WTC11 (cell line): ENCODE data around the gene GPC1. TPM values are rescaled to one million over a fixed set of nuclear protein-coding genes. Genes with fewer than 3 reads are reported as not detected.

ENCODE experiments used
- ATAC-seq: fragments of 200-7000 bp; cut with Tn5 transposase; 2 replicates; pipeline ENCODE4 v1.10.0; 2021; ENCODE audit warnings: mild to moderate bottlenecking, moderate library complexity
- CTCF ChIA-PET: fragments of 300-600 bp; sonication (Branson Sonifier 250); formaldehyde crosslinking; loops from one replicate; lab custom pipeline; 2021; ENCODE audit warnings: antibody characterized with exemption; lab: Charles Lee
- POLR2A ChIA-PET: fragments of 350-600 bp; sonication (Branson Sonifier 250); formaldehyde crosslinking; loops from one replicate; lab custom pipeline; 2021; ENCODE audit warnings: antibody characterized with exemption; lab: Charles Lee
- DNase-seq: peaks from one replicate; pipeline ENCODE4 v3.0.0; 2021; ENCODE audit warnings: low spot score
- H3K27ac Mint-ChIP-seq: 2 replicates; pipeline ENCODE4 v1.8.0; 2021; ENCODE audit warnings: mixed read lengths
- H3K27me3 Mint-ChIP-seq: 2 replicates; pipeline ENCODE4 v1.8.0; 2021; ENCODE audit warnings: low read depth, mild to moderate bottlenecking, moderate library complexity, mixed read lengths
- H3K36me3 Mint-ChIP-seq: 2 replicates; pipeline ENCODE4 v1.8.0; 2021; ENCODE audit warnings: mixed read lengths
- H3K4me1 Mint-ChIP-seq: 2 replicates; pipeline ENCODE4 v1.8.0; 2022; ENCODE audit warnings: mixed read lengths
- H3K4me3 Mint-ChIP-seq: 2 replicates; pipeline ENCODE4 v1.8.0; 2021; ENCODE audit warnings: mild to moderate bottlenecking, moderate library complexity, mixed read lengths
- H3K9me3 Mint-ChIP-seq: 2 replicates; pipeline ENCODE4 v1.8.0; 2021; ENCODE audit warnings: mixed read lengths
- ATF1 ChIP-seq: sonication (generic); formaldehyde crosslinking; IDR thresholded peaks from 2 replicates; pipeline ENCODE4 v1.8.1; 2023; ENCODE audit warnings: mild to moderate bottlenecking, moderate library complexity, missing genetic modification reagents
- JAZF1 ChIP-seq: fragments of 250-450 bp; sonication (Bioruptor Pico); IDR thresholded peaks from 2 replicates; pipeline ENCODE4 v1.9.0; 2021; ENCODE audit warnings: moderate library complexity, mild to moderate bottlenecking, inconsistent platforms
- NR3C1 ChIP-seq: sonication (generic); formaldehyde crosslinking; conservative IDR thresholded peaks from 2 replicates; pipeline ENCODE4 v1.8.1; 2023; ENCODE audit warnings: low read depth, mild to moderate bottlenecking, missing genetic modification reagents
- RORB ChIP-seq: fragments of 250-450 bp; sonication (Bioruptor Pico); IDR thresholded peaks from 2 replicates; pipeline ENCODE4 v1.9.0; 2021; ENCODE audit warnings: mild to moderate bottlenecking
- TCF7 ChIP-seq: sonication (generic); formaldehyde crosslinking; IDR thresholded peaks from 2 replicates; pipeline ENCODE4 v1.8.0; 2022; ENCODE audit warnings: mild to moderate bottlenecking, low read depth, missing genetic modification reagents, moderate library complexity
- ZNF232 ChIP-seq: sonication (generic); formaldehyde crosslinking; IDR thresholded peaks from 2 replicates; pipeline ENCODE4 v1.8.0; 2022; ENCODE audit warnings: mild to moderate bottlenecking, missing genetic modification reagents
- ZNF317 ChIP-seq: sonication (generic); formaldehyde crosslinking; IDR thresholded peaks from 2 replicates; pipeline ENCODE4 v1.8.1; 2023; ENCODE audit warnings: low read depth, mild to moderate bottlenecking, moderate library complexity, missing genetic modification reagents, borderline replicate concordance
- ZNF416 ChIP-seq: fragments of 250-450 bp; sonication (Bioruptor Pico); IDR thresholded peaks from 2 replicates; pipeline ENCODE4 v1.9.0; 2021; ENCODE audit warnings: mild to moderate bottlenecking, inconsistent platforms
- ZNF671 ChIP-seq: fragments of 250-450 bp; sonication (Bioruptor Pico); IDR thresholded peaks from 2 replicates; pipeline ENCODE4 v1.8.0; 2021; ENCODE audit warnings: mild to moderate bottlenecking
- total RNA-seq: library from RNA; stranded (reverse); gene quantifications from 3 replicates; pipeline ENCODE4 v1.2.3, GENCODE V29; 2021
- TF ChIP-seq, protein P1 (sequence below): sonication (generic); formaldehyde crosslinking; IDR thresholded peaks from 2 replicates; pipeline ENCODE4 v1.8.1; 2023; ENCODE audit warnings: mild to moderate bottlenecking, missing genetic modification reagents
- TF ChIP-seq, protein P2 (sequence below): sonication (generic); formaldehyde crosslinking; IDR thresholded peaks from 2 replicates; pipeline ENCODE4 v1.8.1; 2023; ENCODE audit warnings: mild to moderate bottlenecking, missing genetic modification reagents, borderline replicate concordance
- TF ChIP-seq, protein P3 (sequence below): sonication (generic); formaldehyde crosslinking; IDR thresholded peaks from 2 replicates; pipeline ENCODE4 v1.8.0; 2023; ENCODE audit warnings: mild to moderate bottlenecking, missing genetic modification reagents
- TF ChIP-seq, protein P4 (sequence below): sonication (generic); formaldehyde crosslinking; IDR thresholded peaks from 2 replicates; pipeline ENCODE4 v1.8.1; 2023; ENCODE audit warnings: mild to moderate bottlenecking, missing genetic modification reagents
- TF ChIP-seq, protein P5 (sequence below): sonication (generic); formaldehyde crosslinking; IDR thresholded peaks from 2 replicates; pipeline ENCODE4 v1.8.0; 2023; ENCODE audit warnings: missing genetic modification reagents
- TF ChIP-seq, protein P6 (sequence below): sonication (generic); formaldehyde crosslinking; IDR thresholded peaks from 2 replicates; pipeline ENCODE4 v1.8.0; 2022; ENCODE audit warnings: mild to moderate bottlenecking, missing genetic modification reagents
- TF ChIP-seq, protein P7 (sequence below): fragments of 250-450 bp; sonication (Bioruptor Pico); IDR thresholded peaks from 2 replicates; pipeline ENCODE4 v1.9.0; 2021; ENCODE audit warnings: moderate library complexity, mild to moderate bottlenecking, inconsistent platforms, borderline replicate concordance
- TF ChIP-seq, protein P8 (sequence below): sonication (generic); formaldehyde crosslinking; IDR thresholded peaks from 2 replicates; pipeline ENCODE4 v1.8.0; 2022; ENCODE audit warnings: mild to moderate bottlenecking, missing genetic modification reagents
- TF ChIP-seq, protein P9 (sequence below): sonication (generic); formaldehyde crosslinking; IDR thresholded peaks from 2 replicates; pipeline ENCODE4 v1.8.0; 2022; ENCODE audit warnings: missing genetic modification reagents

The GPC1 gene
- total RNA-seq, 1 experiment from 2014 or later: 41.5 TPM

DNA sequence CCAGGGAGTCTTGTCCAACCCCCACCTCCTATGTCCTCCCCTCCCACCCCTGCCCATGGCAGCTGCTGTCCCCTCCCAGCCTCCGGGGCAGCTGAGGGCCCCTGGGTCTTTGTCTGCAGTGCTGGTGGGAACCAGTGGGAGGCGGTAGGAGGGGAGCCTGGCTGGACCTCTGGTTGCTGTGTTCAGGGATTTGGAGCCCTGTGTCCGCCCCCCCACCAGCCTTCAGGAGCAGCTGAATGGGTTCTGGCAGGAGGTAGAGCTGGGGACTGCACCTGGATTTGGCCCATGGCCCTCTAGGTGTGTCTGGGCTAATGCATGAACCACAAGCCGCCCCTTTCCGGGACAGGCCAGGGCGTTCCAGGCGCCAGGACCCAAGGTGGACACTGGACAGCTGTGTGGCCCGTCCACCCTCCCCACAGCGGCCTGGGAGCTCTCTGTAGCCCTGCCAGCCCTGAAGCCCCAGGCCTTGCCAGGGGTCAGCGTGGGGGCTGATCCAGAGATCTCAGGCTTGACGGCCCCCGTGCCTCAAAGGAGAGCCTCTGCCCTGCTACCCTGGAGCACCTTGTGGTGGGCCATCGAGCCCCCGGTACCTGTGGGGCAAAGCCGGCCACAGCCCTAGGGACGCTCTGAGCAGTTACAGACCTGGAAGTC is 25.4 kb downstream of the GPC1 start:
- DNase-seq (peak; percentile 36), ATAC-seq (no peak)
- POLR2A ChIA-PET: no interaction called here
- Mint-ChIP-seq H3K27me3 (peaks cover 9% of the 10 kb centered on the region; the same call in 1 of the 2 replicates), H3K4me3 (no peak overlapping the region), H3K27ac (no peak overlapping the region), H3K9me3 (no peaks in the 10 kb centered on the region), H3K4me1 (peaks cover 17% of the 10 kb centered on the region), H3K36me3 (peaks cover 7% of the 10 kb centered on the region; the same call in 1 of the 2 replicates)
- CTCF ChIA-PET: interaction anchor here (0.6 to 1.4 kb wide), 6 partner anchors 15 to 204 kb away, joined by 3 to 4 read pairs (median 3); no protein-coding TSS in a partner anchor
- TF ChIP-seq, protein P1, sequence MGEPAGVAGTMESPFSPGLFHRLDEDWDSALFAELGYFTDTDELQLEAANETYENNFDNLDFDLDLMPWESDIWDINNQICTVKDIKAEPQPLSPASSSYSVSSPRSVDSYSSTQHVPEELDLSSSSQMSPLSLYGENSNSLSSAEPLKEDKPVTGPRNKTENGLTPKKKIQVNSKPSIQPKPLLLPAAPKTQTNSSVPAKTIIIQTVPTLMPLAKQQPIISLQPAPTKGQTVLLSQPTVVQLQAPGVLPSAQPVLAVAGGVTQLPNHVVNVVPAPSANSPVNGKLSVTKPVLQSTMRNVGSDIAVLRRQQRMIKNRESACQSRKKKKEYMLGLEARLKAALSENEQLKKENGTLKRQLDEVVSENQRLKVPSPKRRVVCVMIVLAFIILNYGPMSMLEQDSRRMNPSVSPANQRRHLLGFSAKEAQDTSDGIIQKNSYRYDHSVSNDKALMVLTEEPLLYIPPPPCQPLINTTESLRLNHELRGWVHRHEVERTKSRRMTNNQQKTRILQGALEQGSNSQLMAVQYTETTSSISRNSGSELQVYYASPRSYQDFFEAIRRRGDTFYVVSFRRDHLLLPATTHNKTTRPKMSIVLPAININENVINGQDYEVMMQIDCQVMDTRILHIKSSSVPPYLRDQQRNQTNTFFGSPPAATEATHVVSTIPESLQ: no peak
- TF ChIP-seq, protein P2, sequence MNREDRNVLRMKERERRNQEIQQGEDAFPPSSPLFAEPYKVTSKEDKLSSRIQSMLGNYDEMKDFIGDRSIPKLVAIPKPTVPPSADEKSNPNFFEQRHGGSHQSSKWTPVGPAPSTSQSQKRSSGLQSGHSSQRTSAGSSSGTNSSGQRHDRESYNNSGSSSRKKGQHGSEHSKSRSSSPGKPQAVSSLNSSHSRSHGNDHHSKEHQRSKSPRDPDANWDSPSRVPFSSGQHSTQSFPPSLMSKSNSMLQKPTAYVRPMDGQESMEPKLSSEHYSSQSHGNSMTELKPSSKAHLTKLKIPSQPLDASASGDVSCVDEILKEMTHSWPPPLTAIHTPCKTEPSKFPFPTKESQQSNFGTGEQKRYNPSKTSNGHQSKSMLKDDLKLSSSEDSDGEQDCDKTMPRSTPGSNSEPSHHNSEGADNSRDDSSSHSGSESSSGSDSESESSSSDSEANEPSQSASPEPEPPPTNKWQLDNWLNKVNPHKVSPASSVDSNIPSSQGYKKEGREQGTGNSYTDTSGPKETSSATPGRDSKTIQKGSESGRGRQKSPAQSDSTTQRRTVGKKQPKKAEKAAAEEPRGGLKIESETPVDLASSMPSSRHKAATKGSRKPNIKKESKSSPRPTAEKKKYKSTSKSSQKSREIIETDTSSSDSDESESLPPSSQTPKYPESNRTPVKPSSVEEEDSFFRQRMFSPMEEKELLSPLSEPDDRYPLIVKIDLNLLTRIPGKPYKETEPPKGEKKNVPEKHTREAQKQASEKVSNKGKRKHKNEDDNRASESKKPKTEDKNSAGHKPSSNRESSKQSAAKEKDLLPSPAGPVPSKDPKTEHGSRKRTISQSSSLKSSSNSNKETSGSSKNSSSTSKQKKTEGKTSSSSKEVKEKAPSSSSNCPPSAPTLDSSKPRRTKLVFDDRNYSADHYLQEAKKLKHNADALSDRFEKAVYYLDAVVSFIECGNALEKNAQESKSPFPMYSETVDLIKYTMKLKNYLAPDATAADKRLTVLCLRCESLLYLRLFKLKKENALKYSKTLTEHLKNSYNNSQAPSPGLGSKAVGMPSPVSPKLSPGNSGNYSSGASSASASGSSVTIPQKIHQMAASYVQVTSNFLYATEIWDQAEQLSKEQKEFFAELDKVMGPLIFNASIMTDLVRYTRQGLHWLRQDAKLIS (CRISPR knock-in tag): no peak
- TF ChIP-seq JAZF1 (CRISPR knock-in tag) (no peak), RORB (CRISPR knock-in tag) (no peak), ZNF317 (CRISPR knock-in tag) (no peak), NR3C1 (CRISPR knock-in tag) (no peak), TCF7 (CRISPR knock-in tag) (no peak), ATF1 (no peak), ZNF671 (CRISPR knock-in tag) (no peak), ZNF232 (no peak), ZNF416 (CRISPR knock-in tag) (no peak)
- TF ChIP-seq, protein P3, sequence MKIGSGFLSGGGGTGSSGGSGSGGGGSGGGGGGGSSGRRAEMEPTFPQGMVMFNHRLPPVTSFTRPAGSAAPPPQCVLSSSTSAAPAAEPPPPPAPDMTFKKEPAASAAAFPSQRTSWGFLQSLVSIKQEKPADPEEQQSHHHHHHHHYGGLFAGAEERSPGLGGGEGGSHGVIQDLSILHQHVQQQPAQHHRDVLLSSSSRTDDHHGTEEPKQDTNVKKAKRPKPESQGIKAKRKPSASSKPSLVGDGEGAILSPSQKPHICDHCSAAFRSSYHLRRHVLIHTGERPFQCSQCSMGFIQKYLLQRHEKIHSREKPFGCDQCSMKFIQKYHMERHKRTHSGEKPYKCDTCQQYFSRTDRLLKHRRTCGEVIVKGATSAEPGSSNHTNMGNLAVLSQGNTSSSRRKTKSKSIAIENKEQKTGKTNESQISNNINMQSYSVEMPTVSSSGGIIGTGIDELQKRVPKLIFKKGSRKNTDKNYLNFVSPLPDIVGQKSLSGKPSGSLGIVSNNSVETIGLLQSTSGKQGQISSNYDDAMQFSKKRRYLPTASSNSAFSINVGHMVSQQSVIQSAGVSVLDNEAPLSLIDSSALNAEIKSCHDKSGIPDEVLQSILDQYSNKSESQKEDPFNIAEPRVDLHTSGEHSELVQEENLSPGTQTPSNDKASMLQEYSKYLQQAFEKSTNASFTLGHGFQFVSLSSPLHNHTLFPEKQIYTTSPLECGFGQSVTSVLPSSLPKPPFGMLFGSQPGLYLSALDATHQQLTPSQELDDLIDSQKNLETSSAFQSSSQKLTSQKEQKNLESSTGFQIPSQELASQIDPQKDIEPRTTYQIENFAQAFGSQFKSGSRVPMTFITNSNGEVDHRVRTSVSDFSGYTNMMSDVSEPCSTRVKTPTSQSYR (CRISPR knock-in tag): no peak
- TF ChIP-seq, protein P4, sequence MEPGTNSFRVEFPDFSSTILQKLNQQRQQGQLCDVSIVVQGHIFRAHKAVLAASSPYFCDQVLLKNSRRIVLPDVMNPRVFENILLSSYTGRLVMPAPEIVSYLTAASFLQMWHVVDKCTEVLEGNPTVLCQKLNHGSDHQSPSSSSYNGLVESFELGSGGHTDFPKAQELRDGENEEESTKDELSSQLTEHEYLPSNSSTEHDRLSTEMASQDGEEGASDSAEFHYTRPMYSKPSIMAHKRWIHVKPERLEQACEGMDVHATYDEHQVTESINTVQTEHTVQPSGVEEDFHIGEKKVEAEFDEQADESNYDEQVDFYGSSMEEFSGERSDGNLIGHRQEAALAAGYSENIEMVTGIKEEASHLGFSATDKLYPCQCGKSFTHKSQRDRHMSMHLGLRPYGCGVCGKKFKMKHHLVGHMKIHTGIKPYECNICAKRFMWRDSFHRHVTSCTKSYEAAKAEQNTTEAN (CRISPR knock-in tag): no peak
- TF ChIP-seq, protein P5, sequence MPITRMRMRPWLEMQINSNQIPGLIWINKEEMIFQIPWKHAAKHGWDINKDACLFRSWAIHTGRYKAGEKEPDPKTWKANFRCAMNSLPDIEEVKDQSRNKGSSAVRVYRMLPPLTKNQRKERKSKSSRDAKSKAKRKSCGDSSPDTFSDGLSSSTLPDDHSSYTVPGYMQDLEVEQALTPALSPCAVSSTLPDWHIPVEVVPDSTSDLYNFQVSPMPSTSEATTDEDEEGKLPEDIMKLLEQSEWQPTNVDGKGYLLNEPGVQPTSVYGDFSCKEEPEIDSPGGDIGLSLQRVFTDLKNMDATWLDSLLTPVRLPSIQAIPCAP: no peak
- TF ChIP-seq, protein P6, sequence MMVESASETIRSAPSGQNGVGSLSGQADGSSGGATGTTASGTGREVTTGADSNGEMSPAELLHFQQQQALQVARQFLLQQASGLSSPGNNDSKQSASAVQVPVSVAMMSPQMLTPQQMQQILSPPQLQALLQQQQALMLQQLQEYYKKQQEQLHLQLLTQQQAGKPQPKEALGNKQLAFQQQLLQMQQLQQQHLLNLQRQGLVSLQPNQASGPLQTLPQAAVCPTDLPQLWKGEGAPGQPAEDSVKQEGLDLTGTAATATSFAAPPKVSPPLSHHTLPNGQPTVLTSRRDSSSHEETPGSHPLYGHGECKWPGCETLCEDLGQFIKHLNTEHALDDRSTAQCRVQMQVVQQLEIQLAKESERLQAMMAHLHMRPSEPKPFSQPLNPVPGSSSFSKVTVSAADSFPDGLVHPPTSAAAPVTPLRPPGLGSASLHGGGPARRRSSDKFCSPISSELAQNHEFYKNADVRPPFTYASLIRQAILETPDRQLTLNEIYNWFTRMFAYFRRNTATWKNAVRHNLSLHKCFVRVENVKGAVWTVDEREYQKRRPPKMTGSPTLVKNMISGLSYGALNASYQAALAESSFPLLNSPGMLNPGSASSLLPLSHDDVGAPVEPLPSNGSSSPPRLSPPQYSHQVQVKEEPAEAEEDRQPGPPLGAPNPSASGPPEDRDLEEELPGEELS (CRISPR knock-in tag): no peak
- TF ChIP-seq, protein P7, sequence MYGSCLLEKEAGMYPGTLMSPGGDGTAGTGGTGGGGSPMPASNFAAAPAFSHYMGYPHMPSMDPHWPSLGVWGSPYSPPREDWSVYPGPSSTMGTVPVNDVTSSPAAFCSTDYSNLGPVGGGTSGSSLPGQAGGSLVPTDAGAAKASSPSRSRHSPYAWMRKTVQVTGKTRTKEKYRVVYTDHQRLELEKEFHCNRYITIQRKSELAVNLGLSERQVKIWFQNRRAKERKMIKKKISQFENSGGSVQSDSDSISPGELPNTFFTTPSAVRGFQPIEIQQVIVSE: no peak
- TF ChIP-seq, protein P8, sequence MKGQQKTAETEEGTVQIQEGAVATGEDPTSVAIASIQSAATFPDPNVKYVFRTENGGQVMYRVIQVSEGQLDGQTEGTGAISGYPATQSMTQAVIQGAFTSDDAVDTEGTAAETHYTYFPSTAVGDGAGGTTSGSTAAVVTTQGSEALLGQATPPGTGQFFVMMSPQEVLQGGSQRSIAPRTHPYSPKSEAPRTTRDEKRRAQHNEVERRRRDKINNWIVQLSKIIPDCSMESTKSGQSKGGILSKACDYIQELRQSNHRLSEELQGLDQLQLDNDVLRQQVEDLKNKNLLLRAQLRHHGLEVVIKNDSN: no peak
- TF ChIP-seq, protein P9, sequence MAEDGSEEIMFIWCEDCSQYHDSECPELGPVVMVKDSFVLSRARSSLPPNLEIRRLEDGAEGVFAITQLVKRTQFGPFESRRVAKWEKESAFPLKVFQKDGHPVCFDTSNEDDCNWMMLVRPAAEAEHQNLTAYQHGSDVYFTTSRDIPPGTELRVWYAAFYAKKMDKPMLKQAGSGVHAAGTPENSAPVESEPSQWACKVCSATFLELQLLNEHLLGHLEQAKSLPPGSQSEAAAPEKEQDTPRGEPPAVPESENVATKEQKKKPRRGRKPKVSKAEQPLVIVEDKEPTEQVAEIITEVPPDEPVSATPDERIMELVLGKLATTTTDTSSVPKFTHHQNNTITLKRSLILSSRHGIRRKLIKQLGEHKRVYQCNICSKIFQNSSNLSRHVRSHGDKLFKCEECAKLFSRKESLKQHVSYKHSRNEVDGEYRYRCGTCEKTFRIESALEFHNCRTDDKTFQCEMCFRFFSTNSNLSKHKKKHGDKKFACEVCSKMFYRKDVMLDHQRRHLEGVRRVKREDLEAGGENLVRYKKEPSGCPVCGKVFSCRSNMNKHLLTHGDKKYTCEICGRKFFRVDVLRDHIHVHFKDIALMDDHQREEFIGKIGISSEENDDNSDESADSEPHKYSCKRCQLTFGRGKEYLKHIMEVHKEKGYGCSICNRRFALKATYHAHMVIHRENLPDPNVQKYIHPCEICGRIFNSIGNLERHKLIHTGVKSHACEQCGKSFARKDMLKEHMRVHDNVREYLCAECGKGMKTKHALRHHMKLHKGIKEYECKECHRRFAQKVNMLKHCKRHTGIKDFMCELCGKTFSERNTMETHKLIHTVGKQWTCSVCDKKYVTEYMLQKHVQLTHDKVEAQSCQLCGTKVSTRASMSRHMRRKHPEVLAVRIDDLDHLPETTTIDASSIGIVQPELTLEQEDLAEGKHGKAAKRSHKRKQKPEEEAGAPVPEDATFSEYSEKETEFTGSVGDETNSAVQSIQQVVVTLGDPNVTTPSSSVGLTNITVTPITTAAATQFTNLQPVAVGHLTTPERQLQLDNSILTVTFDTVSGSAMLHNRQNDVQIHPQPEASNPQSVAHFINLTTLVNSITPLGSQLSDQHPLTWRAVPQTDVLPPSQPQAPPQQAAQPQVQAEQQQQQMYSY (CRISPR knock-in tag): no peak
